HG03432 (cell line): Measurements from ENCODE around the gene RBL1.
"Not testable (repeated sequence)": the region's sequence is repeated elsewhere in the genome, so short reads cannot be mapped to it uniquely, and the experiment has no call there.

Source experiments
- ATAC-seq: cut with Tn5 transposase; IDR thresholded peaks from one replicate; pipeline ENCODE4 v1.9.1; 2021; ENCODE audit warnings: mild to moderate bottlenecking, moderate library complexity; ENCODE audit not compliant: unreplicated experiment

Gene RBL1

GRCh38 chr20:37077009-37077408 lies 18.8 kb downstream of the RBL1 start:
- ATAC-seq: no peak

- no peak for ATAC-seq
Observed at GRCh38 chr20:37075932-37076685, 19.7 kb downstream of the RBL1 start.

GRCh38 chr20:37072293-37073196 lies 23.3 kb downstream of the RBL1 start:
- no peak for ATAC-seq

- no peak for ATAC-seq
Observed at GRCh38 chr20:37071481-37071911, 24.3 kb downstream of the RBL1 start.

DNA sequence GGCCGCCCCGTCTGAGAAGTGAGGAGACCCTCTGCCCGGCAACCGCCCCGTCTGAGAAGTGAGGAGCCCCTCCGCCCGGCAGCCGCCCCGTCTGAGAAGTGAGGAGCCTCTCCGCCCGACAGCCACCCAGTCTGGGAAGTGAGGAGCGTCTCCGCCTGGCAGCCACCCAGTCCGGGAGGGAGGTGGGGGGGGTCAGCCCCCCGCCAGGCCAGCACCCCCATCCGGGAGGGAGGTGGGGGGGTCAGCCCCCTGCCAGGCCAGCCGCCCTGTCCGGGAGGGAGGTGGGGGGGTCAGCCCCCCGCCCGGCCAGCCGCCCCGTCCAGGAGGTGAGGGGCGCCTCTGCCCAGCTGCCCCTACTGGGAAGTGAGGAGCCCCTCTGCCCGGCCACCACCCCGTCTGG lies 26.2 kb downstream of the RBL1 start:
- ATAC-seq: not testable (repeated sequence)

DNA sequence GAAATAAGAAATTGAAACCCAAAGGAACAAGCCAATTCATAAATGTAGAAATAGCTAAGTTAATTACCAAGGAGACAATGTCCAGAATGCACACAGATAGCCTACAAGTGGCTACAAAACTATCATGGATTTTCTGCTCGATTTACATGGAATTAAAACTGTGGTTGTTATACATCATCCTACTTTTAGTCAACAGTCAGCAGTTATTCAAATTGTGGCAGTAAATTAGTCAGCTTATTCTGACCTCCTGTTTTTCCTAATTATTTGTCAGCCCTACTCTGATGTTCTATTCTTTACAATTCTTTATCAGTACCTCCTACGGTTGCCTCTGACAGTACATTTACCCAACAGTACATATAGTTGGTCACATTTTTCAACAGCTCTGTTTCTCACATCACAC lies 29.6 kb downstream of the RBL1 start:
- no peak for ATAC-seq

GRCh38 chr20:37055276-37055675 lies 40.5 kb downstream of the RBL1 start:
- ATAC-seq: no peak

DNA sequence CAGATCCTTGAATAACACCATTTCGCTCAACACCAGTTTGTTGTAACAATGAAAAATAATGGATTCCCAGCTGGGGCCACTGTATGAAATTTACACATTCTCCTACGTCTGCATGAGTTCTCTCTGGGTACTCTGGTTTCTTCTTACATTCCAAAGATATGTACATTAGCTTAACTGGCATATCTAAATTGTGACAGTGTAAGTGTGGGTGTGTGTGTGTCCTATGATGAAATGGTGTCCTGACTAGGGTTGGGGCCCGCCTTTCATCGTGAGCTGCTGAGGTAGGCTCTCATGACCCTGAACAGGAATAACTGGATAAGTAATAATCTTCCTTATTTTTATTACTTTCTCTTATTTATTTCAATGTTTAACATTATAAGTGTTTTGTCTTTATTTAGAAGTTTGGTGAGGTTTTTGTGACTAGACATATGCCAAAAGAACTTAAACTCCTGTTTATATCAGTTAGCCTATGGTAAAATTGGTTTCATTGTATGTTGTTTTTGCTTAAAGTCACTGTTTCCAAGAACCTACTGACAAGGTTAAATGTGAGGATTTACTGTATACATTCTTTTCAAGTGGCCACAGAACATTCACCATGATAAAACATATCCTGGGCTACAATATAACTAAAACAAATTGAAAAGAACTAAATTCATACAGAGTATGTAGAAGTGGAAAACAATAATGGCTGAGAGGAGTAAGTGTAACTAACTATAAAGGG lies 42.4 kb downstream of the RBL1 start:
- ATAC-seq: no peak

DNA sequence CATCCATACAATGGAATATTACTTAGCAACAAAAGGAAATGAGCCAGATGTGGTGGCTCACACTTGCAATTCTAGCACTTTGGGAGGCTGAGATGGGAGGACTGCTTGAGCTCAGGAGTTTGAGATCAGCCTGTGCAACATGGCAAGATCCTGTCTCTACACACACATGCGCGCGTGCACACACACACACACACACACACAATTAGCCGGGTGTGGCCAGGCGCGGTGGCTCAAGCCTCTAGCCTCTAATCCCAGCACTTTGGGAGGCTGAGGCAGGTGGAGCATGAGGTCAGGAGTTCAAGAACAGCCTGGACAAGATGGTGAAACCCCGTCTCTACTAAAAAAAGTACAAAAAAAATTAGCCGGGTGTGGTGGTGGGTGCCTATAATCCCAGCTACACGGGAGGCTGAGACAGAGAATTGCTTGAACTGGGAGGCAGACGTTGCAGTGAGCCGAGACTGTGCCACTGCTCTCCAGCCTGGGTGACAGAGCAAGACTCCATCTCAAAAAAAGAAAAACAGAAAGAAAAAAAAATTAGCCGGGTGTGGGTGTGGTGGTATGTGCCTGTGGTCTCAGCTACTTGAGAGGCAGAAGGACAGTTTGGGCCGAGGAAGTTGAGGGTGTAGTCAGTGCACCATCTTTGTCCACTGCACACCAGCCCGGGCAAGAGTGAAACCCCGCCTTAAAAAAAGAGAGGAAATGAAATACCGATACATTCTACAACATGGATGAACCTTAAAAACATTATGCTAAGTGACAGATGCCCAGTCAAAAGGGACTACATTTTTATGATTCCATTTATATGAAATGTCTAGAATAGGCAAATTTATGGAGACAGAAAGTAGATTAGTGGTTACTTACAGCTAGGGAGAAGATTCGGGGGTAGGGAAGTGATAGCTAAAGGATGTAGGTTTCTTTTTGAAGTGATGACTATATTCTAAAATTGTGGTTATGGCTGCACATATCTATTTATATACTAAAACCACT lies 52.5 kb downstream of the RBL1 start:
- peak; percentile 67 for ATAC-seq

DNA sequence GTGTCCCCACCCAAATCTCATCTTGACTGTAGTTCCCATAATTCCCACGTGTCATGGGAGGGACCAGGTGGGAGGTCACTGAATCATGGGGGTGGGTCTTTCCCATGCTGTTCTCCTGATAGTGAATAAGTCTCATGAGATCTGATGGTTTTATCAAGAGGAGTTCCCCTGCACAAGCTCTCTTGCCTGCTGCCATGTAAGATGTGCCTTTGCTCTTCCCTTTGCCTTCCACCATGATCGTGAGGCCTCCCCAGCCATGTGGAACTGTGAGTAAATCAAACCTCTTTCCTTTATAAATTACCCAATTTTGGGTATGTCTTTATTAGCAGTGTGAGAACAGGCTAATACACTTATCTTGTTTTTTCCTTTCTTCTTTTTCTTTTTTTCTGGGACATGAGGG lies 56.4 kb downstream of the RBL1 start:
- ATAC-seq: not testable (repeated sequence)

DNA sequence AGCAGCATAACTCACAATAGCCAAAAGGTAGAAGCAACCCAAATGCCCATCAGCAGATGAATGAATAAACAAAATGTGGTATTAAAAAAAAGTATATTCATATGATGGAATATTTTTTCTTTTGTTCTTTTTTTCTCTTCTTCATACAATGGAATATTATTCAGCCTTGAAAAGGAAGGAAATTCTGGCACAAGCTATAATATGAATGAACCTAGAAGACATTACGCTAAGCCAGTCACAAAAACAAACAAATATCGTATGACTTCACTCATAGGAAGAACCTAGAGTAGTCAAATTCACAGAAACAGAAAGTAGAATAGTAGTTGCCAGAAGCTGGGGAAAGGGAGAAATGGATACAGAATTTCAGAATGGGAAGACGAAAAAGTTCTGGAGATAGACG lies 63.7 kb downstream of the RBL1 start:
- ATAC-seq: no peak

GRCh38 chr20:37020636-37021035 lies 75.2 kb downstream of the RBL1 start:
- ATAC-seq: no peak

- not testable (repeated sequence) for ATAC-seq
Observed at GRCh38 chr20:37012631-37013030, 83.2 kb downstream of the RBL1 start.

DNA sequence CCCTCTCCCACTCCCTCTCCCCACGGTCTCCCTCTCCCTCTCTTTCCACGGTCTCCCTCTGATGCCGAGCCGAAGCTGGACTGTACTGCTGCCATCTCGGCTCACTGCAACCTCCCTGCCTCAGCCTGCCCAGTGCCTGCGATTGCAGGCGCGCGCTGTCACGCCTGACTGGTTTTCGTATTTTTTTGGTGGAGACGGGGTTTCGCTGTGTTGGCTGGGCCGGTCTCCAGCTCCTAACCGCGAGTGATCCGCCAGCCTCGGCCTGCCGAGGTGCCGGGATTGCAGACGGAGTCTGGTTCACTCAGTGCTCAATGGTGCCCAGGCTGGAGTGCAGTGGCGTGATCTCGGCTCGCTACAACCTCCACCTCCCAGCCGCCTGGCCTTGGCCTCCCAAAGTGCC lies 83.9 kb downstream of the RBL1 start:
- ATAC-seq: not testable (repeated sequence)

DNA sequence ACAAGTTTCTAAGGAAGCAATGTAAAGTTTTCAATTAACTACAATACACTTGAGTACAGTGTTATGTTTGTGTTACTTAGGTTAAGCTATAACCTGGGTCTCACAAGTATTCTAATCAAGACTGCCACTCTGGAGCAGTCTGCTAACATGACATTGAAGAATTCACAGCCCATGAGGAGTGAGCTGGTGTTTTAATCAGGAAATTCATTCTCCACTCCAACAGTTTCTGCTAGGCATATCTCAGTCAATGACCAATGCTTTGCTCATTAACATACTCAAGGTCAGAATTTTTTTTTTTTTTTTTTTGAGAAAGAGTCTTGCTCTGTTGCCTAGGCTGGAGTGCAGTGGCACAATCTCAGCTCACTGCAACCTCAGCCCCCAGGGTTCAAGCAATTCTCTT lies 84.7 kb downstream of the RBL1 start:
- no peak for ATAC-seq

- ATAC-seq: no peak
Observed at GRCh38 chr20:37007898-37008649, 87.7 kb downstream of the RBL1 start.

DNA sequence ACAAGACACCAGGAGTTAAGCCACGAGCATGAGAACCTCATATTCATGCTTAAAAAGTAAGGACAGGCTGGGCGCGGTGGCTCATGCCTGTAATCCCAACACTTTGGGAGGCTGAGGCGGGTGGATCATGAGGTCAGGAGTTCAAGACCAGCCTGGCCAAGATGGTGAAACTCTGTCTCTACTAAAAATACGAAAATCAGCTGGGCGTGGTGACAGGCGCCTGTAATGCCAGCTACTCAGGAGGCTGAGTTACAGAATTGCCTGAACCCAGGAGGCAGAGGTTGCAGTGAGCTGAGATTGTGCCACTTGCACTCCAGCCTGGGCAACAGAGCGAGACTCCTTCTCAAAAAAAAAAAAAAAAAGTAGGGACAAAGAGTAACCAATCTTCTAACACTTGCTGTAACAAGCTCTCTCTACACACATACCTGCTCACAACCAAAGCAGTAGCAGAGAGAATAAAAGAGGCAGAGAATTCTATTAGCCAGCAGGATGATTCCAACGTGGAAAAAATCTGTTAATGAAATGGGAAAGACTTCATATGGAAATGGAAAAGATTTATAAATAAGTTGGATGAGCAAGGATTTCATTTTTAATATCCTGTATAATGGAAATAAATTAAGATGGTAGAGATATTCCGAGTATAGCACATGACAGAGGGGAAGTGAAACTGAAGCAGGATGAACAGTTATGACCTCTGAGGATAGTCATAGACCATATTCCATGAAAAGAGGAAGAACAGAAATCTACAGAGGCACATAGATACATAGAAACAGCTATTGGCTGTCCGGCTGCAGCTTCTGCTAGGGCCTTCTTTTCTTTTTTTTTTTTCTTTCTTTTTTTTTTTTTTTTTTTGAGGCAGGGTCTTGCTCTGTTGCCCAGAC lies 90.5 kb downstream of the RBL1 start:
- not testable (repeated sequence) for ATAC-seq

DNA sequence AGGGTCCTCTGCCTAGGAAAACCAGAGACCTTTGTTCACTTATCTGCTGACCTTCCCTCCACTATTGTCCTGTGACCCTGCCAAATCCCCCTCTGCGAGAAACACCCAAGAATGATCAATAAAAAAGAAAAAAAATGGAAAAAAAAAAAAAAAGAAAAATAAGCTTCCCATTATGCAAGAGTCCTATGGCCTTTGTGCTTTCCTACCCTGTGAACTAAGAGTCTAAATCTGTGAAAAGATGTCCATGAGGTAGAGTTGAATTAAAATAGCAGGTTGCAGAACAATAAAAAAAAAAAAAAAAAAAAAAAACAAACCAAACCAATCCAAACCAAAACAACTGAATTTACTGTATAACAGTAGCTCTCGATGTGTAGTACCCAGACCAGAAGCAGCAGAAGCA lies 94.2 kb downstream of the RBL1 start:
- ATAC-seq: not testable (repeated sequence)
